ENCODE results near the gene SPTB. TPM values are rescaled to one million over a fixed set of nuclear protein-coding genes. Genes with fewer than 3 reads are reported as not detected.
A peak's percentile ranks its signal among the peaks of the same experiment; 100 is the strongest.

The SPTB gene
- total RNA-seq, 2 experiments from 2014 or later = 0.03 to 0.08 TPM

DNA sequence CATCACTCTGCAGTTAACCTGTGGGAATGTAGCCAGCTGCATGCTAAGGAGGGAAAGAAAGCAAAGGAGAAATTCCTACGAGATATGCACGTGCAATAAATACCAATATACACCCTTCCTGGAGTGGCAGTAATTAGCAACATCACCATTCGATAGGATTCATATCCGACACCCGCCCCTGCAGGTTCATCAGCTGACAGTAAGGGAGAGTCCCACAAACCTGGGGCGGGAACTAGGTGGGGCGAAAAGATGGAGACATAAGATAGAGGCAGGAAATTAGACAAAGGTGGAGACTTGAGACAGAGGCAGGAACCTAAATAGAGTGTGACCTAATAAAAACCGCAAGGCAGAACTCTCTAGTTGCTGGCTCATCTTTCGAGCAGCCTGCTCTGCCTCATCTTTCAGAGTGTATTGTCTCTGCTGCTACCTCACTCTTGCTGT lies 123.9 kb downstream of the SPTB start:
- ChIA-PET POLR2A (interaction anchor here (0.9 kb wide), 1 partner anchor 52 kb away, joined by 3 read pairs; the partner anchor contains the start of gene PLEKHG3), CTCF (interaction anchor here (1.5 kb wide), 2 partner anchors 9 to 84 kb away, joined by 3 to 5 read pairs; no protein-coding TSS in a partner anchor)
- H3K36me3 ChIP-seq (ENCODE audit: insufficient read depth, low read length) = no peaks in the 10 kb centered on the region
- Mint-ChIP-seq H3K9me3 (no peaks in the 10 kb centered on the region), H3K4me1 (ENCODE audit: low read depth) (peaks cover 45% of the 10 kb centered on the region), H3K36me3 (ENCODE audit: low read depth) (no peaks in the 10 kb centered on the region), H3K27me3 (no peaks in the 10 kb centered on the region), H3K4me3 (peak overlapping the region; percentile 26), H3K27ac (peak overlapping the region; percentile 87)
- no peaks in the 10 kb centered on the region for H3K27me3 ChIP-seq (ENCODE audit: control insufficient read depth in 1 of 2, insufficient read depth in 2 of 2, low read length in 2 of 2)
- peaks cover 75% of the 10 kb centered on the region for H3K4me1 ChIP-seq (ENCODE audit: insufficient read depth, low read length)
- ATAC-seq (ENCODE audit: poor library complexity) = peak; percentile 94
- peak overlapping the region in 1 of 2 donors; percentile 75 for H3K27ac ChIP-seq (ENCODE audit: low read depth in 1 of 2, low read length in 2 of 2)
- H3K9me3 ChIP-seq (ENCODE audit: control insufficient read depth in 1 of 2, insufficient read depth in 1 of 2, low read length in 2 of 2) = peaks cover 0 to 10% of the 10 kb centered on the region in 2 experiments
- DNase-seq = peak; percentile 52 to 93 (median 66)
- H3K4me3 ChIP-seq (ENCODE audit: low read length) = no peak overlapping the region
- intact Hi-C loops (cut with DNase I, micrococcal nuclease) = loop anchor here in 1 of 2 experiments (5.0 kb wide), 1 partner anchor 48 kb away; no protein-coding TSS in a partner anchor
- TF ChIP-seq, protein P1, sequence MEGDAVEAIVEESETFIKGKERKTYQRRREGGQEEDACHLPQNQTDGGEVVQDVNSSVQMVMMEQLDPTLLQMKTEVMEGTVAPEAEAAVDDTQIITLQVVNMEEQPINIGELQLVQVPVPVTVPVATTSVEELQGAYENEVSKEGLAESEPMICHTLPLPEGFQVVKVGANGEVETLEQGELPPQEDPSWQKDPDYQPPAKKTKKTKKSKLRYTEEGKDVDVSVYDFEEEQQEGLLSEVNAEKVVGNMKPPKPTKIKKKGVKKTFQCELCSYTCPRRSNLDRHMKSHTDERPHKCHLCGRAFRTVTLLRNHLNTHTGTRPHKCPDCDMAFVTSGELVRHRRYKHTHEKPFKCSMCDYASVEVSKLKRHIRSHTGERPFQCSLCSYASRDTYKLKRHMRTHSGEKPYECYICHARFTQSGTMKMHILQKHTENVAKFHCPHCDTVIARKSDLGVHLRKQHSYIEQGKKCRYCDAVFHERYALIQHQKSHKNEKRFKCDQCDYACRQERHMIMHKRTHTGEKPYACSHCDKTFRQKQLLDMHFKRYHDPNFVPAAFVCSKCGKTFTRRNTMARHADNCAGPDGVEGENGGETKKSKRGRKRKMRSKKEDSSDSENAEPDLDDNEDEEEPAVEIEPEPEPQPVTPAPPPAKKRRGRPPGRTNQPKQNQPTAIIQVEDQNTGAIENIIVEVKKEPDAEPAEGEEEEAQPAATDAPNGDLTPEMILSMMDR (IDR thresholded peaks at IDR 0.05) = no peak

DNA sequence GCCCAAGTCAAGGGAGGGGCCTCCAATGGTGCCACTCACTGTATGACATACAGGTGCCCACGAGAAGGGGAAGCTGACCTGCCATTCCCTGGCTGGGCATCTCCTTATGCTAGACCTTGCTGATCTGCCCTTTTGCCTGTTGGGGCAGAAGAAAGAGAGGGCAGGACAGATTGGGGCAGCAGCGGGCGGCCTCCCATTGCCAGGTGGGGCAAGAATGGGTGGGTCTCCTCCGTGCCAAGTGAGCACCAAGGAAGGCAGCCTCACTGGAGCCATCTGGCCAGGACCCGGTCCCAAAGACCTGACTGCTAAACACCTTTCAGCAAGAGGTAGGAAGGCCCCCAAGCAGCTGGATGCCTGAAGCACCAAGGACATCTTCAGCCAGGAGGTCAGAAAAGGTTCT lies 125.0 kb downstream of the SPTB start:
- Mint-ChIP-seq H3K9me3 (no peaks in the 10 kb centered on the region), H3K27ac (peak overlapping the region; percentile 87), H3K4me1 (ENCODE audit: low read depth) (peaks cover 37% of the 10 kb centered on the region), H3K4me3 (no peak overlapping the region), H3K36me3 (ENCODE audit: low read depth) (no peaks in the 10 kb centered on the region), H3K27me3 (no peaks in the 10 kb centered on the region)
- CTCF ChIA-PET = no interaction called here
- Histone ChIP-seq H3K36me3 (ENCODE audit: insufficient read depth, low read length) (no peaks in the 10 kb centered on the region), H3K9me3 (ENCODE audit: control insufficient read depth in 1 of 2, insufficient read depth in 1 of 2, low read length in 2 of 2) (peaks cover 0 to 10% of the 10 kb centered on the region in 2 experiments), H3K4me1 (ENCODE audit: insufficient read depth, low read length) (peaks cover 67% of the 10 kb centered on the region), H3K27ac (ENCODE audit: low read depth in 1 of 2, low read length in 2 of 2) (peak overlapping the region in 1 of 2 donors; percentile 48), H3K27me3 (ENCODE audit: control insufficient read depth in 1 of 2, insufficient read depth in 2 of 2, low read length in 2 of 2) (no peaks in the 10 kb centered on the region), H3K4me3 (ENCODE audit: low read length) (no peak overlapping the region)
- ATAC-seq (ENCODE audit: poor library complexity) (no peak), DNase-seq (no peak)
- TF ChIP-seq, protein P1 (IDR thresholded peaks at IDR 0.05) = no peak
- POLR2A ChIA-PET = no interaction called here
- intact Hi-C loops (cut with DNase I, micrococcal nuclease) = loop anchor here in 1 of 2 experiments (5.0 kb wide), 1 partner anchor 47 kb away; no protein-coding TSS in a partner anchor

DNA sequence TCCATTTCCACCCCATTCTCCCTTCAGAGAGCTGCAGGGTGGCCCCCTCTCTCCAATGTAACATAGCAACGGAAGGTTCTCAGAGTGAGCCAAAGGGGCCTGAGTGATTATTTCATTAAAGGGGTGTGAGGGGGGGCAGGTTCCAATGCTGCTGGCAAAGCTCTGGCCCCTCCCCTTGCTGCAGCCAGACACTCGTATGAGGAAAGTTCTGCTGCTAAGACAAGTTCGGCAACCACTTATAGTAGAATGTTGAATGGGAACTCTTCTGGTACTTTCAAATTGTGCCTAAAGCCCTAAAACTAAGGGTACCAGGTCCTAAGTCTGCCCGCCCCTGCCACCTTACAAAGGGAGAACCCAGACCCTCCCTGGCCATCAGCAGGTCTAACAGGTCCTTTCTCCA lies 125.7 kb downstream of the SPTB start:
- H3K27ac ChIP-seq (ENCODE audit: low read depth in 1 of 2, low read length in 2 of 2) = no peak overlapping the region
- H3K9me3 Mint-ChIP-seq = no peaks in the 10 kb centered on the region
- peaks cover 35% of the 10 kb centered on the region for H3K4me1 Mint-ChIP-seq (ENCODE audit: low read depth)
- ChIA-PET POLR2A (no interaction called here), CTCF (no interaction called here)
- TF ChIP-seq, protein P1 (IDR thresholded peaks at IDR 0.05) = no peak
- no peak for DNase-seq
- no peaks in the 10 kb centered on the region for H3K27me3 ChIP-seq (ENCODE audit: control insufficient read depth in 1 of 2, insufficient read depth in 2 of 2, low read length in 2 of 2)
- no peaks in the 10 kb centered on the region for H3K36me3 Mint-ChIP-seq (ENCODE audit: low read depth)
- no peak for ATAC-seq (ENCODE audit: poor library complexity)
- H3K4me1 ChIP-seq (ENCODE audit: insufficient read depth, low read length) = peaks cover 64% of the 10 kb centered on the region
- H3K4me3 ChIP-seq (ENCODE audit: low read length) = no peak overlapping the region
- no peaks in the 10 kb centered on the region for H3K27me3 Mint-ChIP-seq
- H3K36me3 ChIP-seq (ENCODE audit: insufficient read depth, low read length) = no peaks in the 10 kb centered on the region
- no peak overlapping the region for H3K4me3 Mint-ChIP-seq
- peaks cover 0 to 15% of the 10 kb centered on the region in 2 experiments for H3K9me3 ChIP-seq (ENCODE audit: control insufficient read depth in 1 of 2, insufficient read depth in 1 of 2, low read length in 2 of 2)
- intact Hi-C loops (cut with DNase I, micrococcal nuclease) = no loop called here
- no peak overlapping the region for H3K27ac Mint-ChIP-seq

Measured in CD4-positive, alpha-beta T cell (primary cell).